Brain microvascular endothelial cell (primary cell): Measurements from ENCODE around the gene TRAPPC14.

Experiments used
- DNase-seq: peaks from one replicate; pipeline ENCODE4 v3.0.0-alpha.2; 2020
- H3K27ac ChIP-seq: fragments of 250-450 bp; sonication (Bioruptor Pico); 2 replicates; pipeline ENCODE4 v1.5.1; 2020; ENCODE audit warnings: mild to moderate bottlenecking, moderate library complexity
- H3K27me3 ChIP-seq: fragments of 250-450 bp; sonication (Bioruptor Pico); replicated peaks from 2 replicates; pipeline ENCODE4 v1.5.1; 2020; ENCODE audit warnings: mild to moderate bottlenecking
- H3K36me3 ChIP-seq: fragments of 250-450 bp; sonication (Bioruptor Pico); replicated peaks from 2 replicates; pipeline ENCODE4 v1.5.1; 2020; ENCODE audit warnings: mild to moderate bottlenecking
- H3K4me3 ChIP-seq: 2 replicates; pipeline ENCODE4 v1.5.1; 2011; ENCODE audit warnings: low read depth, mild to moderate bottlenecking, control low read depth, low read length, moderate library complexity
- in situ Hi-C: cut with HindIII; loops from 2 replicates; pipeline ENCODE4 v1.10.0; 2017; ENCODE audit warnings: low sequenced_read_pairs, low pct_ligation_motif_present
- TF ChIP-seq, protein P1 (sequence below): IDR thresholded peaks from 2 replicates; pipeline ENCODE4 v1.5.1; 2011; ENCODE audit warnings: low read depth, mild to moderate bottlenecking, moderate library complexity, low read length, control low read depth, inconsistent platforms; ENCODE audit errors: missing control alignments

TRAPPC14 gene

DNA sequence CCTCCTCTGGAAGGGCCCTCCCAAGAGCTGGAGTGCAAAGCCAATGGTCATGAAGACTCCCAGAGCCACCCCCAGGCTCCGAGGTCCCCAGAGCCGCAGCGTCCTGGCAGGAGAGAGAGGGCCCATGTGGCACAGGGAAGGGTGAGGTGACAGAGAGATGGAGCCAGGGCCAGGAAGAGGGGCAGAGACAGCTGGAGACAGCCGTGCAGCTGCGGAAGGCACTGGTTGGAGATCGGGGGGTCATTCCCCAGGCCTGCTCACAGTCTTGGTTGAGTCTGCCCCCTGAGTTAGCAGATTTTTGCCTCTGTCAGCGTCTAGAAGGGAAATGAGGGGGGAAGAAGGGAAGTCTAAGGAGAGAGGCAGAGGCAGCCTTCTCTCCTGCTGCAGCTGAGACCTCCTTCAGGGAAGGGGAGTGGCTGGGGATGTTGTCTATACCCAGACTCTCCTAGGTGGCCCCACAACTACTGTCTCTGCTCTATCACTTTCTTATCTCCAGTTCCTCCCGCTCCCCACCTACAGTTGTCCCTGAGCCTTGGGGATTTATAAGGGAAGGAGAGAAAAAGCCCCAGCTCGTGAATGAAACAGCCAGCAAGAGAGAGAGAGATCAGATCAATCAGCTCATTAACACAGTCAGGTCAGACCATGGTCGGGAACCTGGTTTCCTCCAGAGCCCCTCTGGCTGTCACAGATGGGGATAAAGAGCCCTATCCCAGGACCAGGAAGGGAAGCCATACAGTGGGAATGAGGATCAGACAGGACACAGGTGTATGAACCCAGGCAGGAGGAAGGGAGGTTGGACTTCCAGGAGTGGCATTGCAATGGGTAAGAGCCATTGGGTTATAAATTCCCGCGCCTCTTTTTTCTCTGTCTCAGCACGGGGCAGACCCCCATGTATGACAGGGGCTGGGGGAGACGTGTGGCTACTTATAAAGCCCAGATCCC is 8.7 kb upstream of the TRAPPC14 start:
- no peak overlapping the region for H3K4me3 ChIP-seq
- TF ChIP-seq, protein P1, sequence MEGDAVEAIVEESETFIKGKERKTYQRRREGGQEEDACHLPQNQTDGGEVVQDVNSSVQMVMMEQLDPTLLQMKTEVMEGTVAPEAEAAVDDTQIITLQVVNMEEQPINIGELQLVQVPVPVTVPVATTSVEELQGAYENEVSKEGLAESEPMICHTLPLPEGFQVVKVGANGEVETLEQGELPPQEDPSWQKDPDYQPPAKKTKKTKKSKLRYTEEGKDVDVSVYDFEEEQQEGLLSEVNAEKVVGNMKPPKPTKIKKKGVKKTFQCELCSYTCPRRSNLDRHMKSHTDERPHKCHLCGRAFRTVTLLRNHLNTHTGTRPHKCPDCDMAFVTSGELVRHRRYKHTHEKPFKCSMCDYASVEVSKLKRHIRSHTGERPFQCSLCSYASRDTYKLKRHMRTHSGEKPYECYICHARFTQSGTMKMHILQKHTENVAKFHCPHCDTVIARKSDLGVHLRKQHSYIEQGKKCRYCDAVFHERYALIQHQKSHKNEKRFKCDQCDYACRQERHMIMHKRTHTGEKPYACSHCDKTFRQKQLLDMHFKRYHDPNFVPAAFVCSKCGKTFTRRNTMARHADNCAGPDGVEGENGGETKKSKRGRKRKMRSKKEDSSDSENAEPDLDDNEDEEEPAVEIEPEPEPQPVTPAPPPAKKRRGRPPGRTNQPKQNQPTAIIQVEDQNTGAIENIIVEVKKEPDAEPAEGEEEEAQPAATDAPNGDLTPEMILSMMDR, result no peak
- H3K27me3 ChIP-seq, result peaks cover 4% of the 10 kb centered on the region
- no peak overlapping the region for H3K27ac ChIP-seq
- no peak for DNase-seq
- in situ Hi-C loops, result no loop called here
- H3K36me3 ChIP-seq, result no peaks in the 10 kb centered on the region

DNA sequence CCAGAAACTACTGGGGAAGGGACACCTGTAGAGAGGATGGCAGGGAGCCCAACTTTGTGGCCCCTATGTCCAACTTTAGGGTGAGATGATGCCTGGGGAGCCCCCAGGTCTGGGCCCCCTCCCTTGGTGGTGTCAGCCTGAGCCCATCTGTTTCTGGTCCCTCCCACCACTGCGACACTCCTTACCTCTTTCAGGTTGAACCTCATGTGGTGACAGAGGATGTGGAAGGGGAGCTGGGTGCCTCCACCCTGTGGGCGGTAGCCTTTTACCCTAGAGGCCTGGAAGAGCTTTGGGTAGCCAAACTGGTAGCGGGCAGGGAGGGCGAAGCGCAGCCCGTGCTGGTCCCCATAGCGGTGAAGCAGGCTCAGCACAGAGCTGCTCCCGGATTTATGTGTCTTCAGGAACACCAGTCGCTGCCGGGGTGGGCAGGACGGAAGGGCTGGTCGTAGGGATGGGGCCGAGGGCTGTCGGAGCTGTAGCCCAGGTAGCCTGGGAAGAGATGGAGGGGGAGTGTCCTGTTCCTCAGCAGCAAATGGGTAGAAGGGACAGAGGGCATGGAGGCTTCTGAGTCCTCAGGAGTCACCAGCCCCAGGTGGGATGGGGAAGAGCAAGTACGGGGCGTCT is 7.9 kb upstream of the TRAPPC14 start:
- Histone ChIP-seq H3K4me3 (no peak overlapping the region), H3K27ac (no peak overlapping the region), H3K36me3 (no peaks in the 10 kb centered on the region), H3K27me3 (peaks cover 4% of the 10 kb centered on the region)
- in situ Hi-C loops, result no loop called here
- TF ChIP-seq, protein P1, result no peak
- DNase-seq, result no peak

DNA sequence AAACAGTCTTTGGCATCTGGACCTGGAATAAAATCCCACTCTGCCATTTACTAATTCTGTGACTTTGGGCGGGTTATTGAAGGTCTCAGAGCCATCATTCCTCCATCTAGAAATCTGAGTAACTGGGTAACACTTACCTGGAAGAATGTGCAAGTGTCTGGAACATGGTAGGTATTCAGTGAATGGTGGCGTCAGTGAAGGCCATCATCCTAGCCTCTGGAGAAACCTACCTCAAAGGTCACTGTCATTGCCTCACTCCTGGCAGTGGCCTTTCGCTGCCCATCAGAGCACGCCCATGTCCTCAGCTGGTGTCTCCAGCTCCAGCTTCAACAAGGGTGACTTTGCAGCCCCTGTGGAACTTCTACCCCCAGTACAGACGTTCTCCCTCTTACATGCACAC is 5.3 kb upstream of the TRAPPC14 start:
- TF ChIP-seq, protein P1, result no peak
- DNase-seq, result no peak
- Histone ChIP-seq H3K4me3 (no peak overlapping the region), H3K36me3 (no peaks in the 10 kb centered on the region), H3K27me3 (peaks cover 4% of the 10 kb centered on the region), H3K27ac (no peak overlapping the region)
- in situ Hi-C loops, result no loop called here

DNA sequence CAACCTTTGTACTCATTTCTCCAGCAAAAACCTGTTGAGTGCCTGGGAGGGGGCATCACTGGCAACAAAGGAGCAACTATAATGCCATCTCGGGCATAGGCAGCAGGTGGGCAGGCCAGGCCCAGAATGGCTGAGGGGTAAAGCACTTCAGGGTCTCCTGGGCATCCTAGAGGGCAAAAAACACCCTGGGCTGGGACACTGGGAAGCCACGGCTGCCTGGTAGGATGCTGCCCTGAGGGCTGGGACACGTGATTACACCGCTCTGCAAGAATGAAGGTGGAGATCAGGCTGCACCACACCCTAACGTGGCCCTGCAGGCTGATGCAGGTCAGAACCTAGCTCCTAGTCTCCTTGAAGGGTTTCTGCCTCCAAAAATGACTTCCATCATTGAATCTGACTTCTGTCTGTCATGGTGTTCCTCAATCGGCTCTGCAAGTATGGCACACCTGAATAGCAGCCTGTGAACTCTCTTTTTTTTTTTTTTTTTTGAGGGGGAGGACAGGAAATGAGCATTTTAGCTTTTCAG is 4.5 kb upstream of the TRAPPC14 start:
- H3K27ac ChIP-seq, result no peak overlapping the region
- in situ Hi-C loops, result no loop called here
- no peak for DNase-seq
- TF ChIP-seq, protein P1, result no peak
- H3K36me3 ChIP-seq, result no peaks in the 10 kb centered on the region
- peaks cover 4% of the 10 kb centered on the region for H3K27me3 ChIP-seq
- H3K4me3 ChIP-seq, result no peak overlapping the region

DNA sequence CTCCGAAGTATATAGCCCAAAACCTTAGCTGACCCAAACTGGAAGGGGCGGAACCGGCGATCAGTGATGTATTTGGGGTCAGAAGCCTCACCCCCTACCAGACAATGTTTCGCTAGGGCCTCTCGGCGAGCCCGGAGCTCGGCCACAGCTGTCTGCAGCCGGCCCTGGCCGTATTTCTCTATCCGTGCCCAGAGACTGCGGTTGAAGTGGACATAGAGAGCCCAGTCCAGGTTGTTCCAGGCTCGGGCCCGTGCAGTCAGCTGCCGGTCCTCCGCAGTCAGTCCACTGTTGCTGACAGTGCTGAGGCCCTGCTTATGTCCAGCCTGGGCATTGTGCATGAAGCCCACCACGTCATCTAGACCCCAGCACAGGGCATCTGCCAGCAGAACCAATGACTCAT is 1.5 kb upstream of the TRAPPC14 start:
- Histone ChIP-seq H3K27me3 (no peaks in the 10 kb centered on the region), H3K36me3 (peaks cover 23% of the 10 kb centered on the region), H3K4me3 (no peak overlapping the region), H3K27ac (no peak overlapping the region)
- in situ Hi-C loops, result no loop called here
- TF ChIP-seq, protein P1, result no peak
- no peak for DNase-seq
